Measurements from ENCODE around the gene MCU. TPM values are rescaled to one million over a fixed set of nuclear protein-coding genes. Genes with fewer than 3 reads are reported as not detected.

Gene MCU
- total RNA-seq, 1 experiment from 2014 or later: 26.8 TPM

GRCh38 chr10:72801263-72801868 is 109.4 kb downstream of the MCU start:
- Histone ChIP-seq H3K27me3 (ENCODE audit: insufficient read depth, low read length) (no peaks in the 10 kb centered on the region), H3K4me3 (replicated peaks in 1 of 2; ENCODE audit: low read depth in 1 of 2, low read length in 2 of 2) (no peak overlapping the region), H3K27ac (ENCODE audit: low read depth, low read length) (no peak overlapping the region), H2AFZ (ENCODE audit: low read depth, low read length, poor library complexity, severe bottlenecking) (no peak overlapping the region), H3K79me2 (ENCODE audit: insufficient read depth, low read length) (no peaks in the 10 kb centered on the region), H4K20me1 (ENCODE audit: insufficient read depth) (no peaks in the 10 kb centered on the region), H3K36me3 (ENCODE audit: control insufficient read depth in 1 of 2, insufficient read depth in 2 of 2, low read length in 2 of 2) (no peaks in the 10 kb centered on the region), H3K9me3 (ENCODE audit: control insufficient read depth in 1 of 2, insufficient read depth in 1 of 2, low read depth in 1 of 2, low read length in 2 of 2) (no peaks in the 10 kb centered on the region), H3K4me2 (ENCODE audit: low read length) (no peak overlapping the region), H3K4me1 (ENCODE audit: control insufficient read depth in 1 of 2, insufficient read depth in 2 of 2, low read length in 2 of 2) (peaks cover 2 to 9% of the 10 kb centered on the region in 2 experiments), H3K9me2 (ENCODE audit: insufficient read depth) (no peaks in the 10 kb centered on the region), H3K9ac (ENCODE audit: low read length) (no peak overlapping the region)
- DNase-seq (ENCODE audit: low read depth, low spot score) (no peak), ATAC-seq (no peak)
- no TSS peak for BruUV-seq (replicated peaks)
- RAD21 ChIA-PET (ENCODE audit: low non-redundant PET in 1 of 2, low total read pairs in 2 of 2, uncharacterized antibody in 2 of 2, unreplicated experiment in 2 of 2): no interaction called here
- intact Hi-C loops (cut with micrococcal nuclease): no loop called here
- POLR2A ChIA-PET: no interaction called here
- CTCF ChIA-PET: no interaction called here
- no peak for TF ChIP-seq EZH2phosphoT487 (IDR thresholded peaks at IDR 0.05; ENCODE audit: borderline replicate concordance)
- no peak for TF ChIP-seq SRF (IDR thresholded peaks at IDR 0.05; ENCODE audit: low read depth)
- TF ChIP-seq MAX (IDR thresholded peaks at IDR 0.05): no peak
- no peak for TF ChIP-seq CTCF (IDR thresholded peaks at IDR 0.05 in 2 of 3, conservative IDR thresholded peaks at IDR 0.05 in 1 of 3; ENCODE audit: borderline replicate concordance in 1 of 3, insufficient read depth in 1 of 3, low read depth in 2 of 3, low read length in 2 of 3)

GRCh38 chr10:72802332-72802731 is 110.4 kb downstream of the MCU start:
- peak overlapping the region; percentile 22; the same call in 1 of the 2 replicates for H3K4me2 ChIP-seq (ENCODE audit: low read length)
- CTCF ChIA-PET: no interaction called here
- TF ChIP-seq CBX3 (IDR thresholded peaks at IDR 0.05; ENCODE audit: low read depth): no peak
- no peak for TF ChIP-seq SIN3A (IDR thresholded peaks at IDR 0.05; ENCODE audit: low read depth)
- no peak for TF ChIP-seq JUND (IDR thresholded peaks at IDR 0.05)
- TF ChIP-seq RAD21 (IDR thresholded peaks at IDR 0.05; ENCODE audit: low read depth): no peak
- no peak for TF ChIP-seq ZNF274 (IDR thresholded peaks at IDR 0.05; ENCODE audit: low read depth, low read length)
- no peak for TF ChIP-seq YY1 (IDR thresholded peaks at IDR 0.05; ENCODE audit: extremely low read depth, insufficient replicate concordance, low read depth, low read length)
- TF ChIP-seq ELF1 (IDR thresholded peaks at IDR 0.05; ENCODE audit: borderline replicate concordance, low read depth): no peak
- no peak for TF ChIP-seq EZH2 (IDR thresholded peaks at IDR 0.05)
- TF ChIP-seq MAX (IDR thresholded peaks at IDR 0.05): no peak
- TF ChIP-seq FOSL1 (IDR thresholded peaks at IDR 0.05; ENCODE audit: low read depth): no peak
- TF ChIP-seq EGR1 (IDR thresholded peaks at IDR 0.05; ENCODE audit: low read depth): no peak
- no peak for TF ChIP-seq ATF3 (IDR thresholded peaks at IDR 0.05)
- no peak for TF ChIP-seq POLR2A (IDR thresholded peaks at IDR 0.05; ENCODE audit: borderline replicate concordance, extremely low read depth, insufficient read depth, insufficient read length)
- TF ChIP-seq EZH2phosphoT487 (IDR thresholded peaks at IDR 0.05; ENCODE audit: borderline replicate concordance): no peak
- TF ChIP-seq ZBTB33 (IDR thresholded peaks at IDR 0.05; ENCODE audit: extremely low read depth, insufficient replicate concordance, low read length): no peak
- TF ChIP-seq CEBPB (IDR thresholded peaks at IDR 0.05; ENCODE audit: low read depth): no peak

More at GRCh38 chr10:72802332-72802731, 110.4 kb downstream of the MCU start:
- Histone ChIP-seq H3K79me2 (ENCODE audit: insufficient read depth, low read length) (no peaks in the 10 kb centered on the region), H3K36me3 (ENCODE audit: control insufficient read depth in 1 of 2, insufficient read depth in 2 of 2, low read length in 2 of 2) (no peaks in the 10 kb centered on the region), H3K9me2 (ENCODE audit: insufficient read depth) (no peaks in the 10 kb centered on the region), H4K20me1 (ENCODE audit: insufficient read depth) (no peaks in the 10 kb centered on the region), H2AFZ (ENCODE audit: low read depth, low read length, poor library complexity, severe bottlenecking) (no peak overlapping the region), H3K4me1 (ENCODE audit: control insufficient read depth in 1 of 2, insufficient read depth in 2 of 2, low read length in 2 of 2) (peaks cover 2 to 9% of the 10 kb centered on the region in 2 experiments), H3K9me3 (ENCODE audit: control insufficient read depth in 1 of 2, insufficient read depth in 1 of 2, low read depth in 1 of 2, low read length in 2 of 2) (no peaks in the 10 kb centered on the region), H3K27me3 (ENCODE audit: insufficient read depth, low read length) (no peaks in the 10 kb centered on the region), H3K27ac (ENCODE audit: low read depth, low read length) (no peak overlapping the region), H3K9ac (ENCODE audit: low read length) (no peak overlapping the region), H3K4me3 (replicated peaks in 1 of 2; ENCODE audit: low read depth in 1 of 2, low read length in 2 of 2) (no peak overlapping the region)
- RAD21 ChIA-PET (ENCODE audit: low non-redundant PET in 1 of 2, low total read pairs in 2 of 2, uncharacterized antibody in 2 of 2, unreplicated experiment in 2 of 2): no interaction called here
- POLR2A ChIA-PET: no interaction called here
- no peak for ATAC-seq
- intact Hi-C loops (cut with micrococcal nuclease): no loop called here
- no peak for DNase-seq (ENCODE audit: low read depth, low spot score)
- no TSS peak for BruUV-seq (replicated peaks)

All from HCT116 (cell line).